AG04449 (cell line): Measurements from ENCODE around the gene SPAM1.

ENCODE experiments used
- CTCF ChIA-PET: fragments of 350-600 bp; formaldehyde crosslinking; extraction: SDS; loops from one replicate; lab custom pipeline; 2021; ENCODE audit warnings: antibody characterized with exemption; lab: Yijun Ruan, JAX
- POLR2A ChIA-PET: fragments of 400-600, 350-600 bp; formaldehyde crosslinking; extraction: SDS; loops from one replicate; lab custom pipeline; 2020; ENCODE audit warnings: antibody characterized with exemption, inconsistent platforms; lab: Yijun Ruan, JAX
- DNase-seq: peaks from one replicate; pipeline ENCODE4 v3.0.0-alpha.2; 2010; ENCODE audit warnings: low read depth, low spot score
- H3K4me3 ChIP-seq: 2 replicates; pipeline ENCODE4 v1.5.1; 2011; ENCODE audit warnings: low read depth, mild to moderate bottlenecking, control low read depth, low read length
- TF ChIP-seq, protein P1 (sequence below): IDR thresholded peaks from one replicate; pipeline ENCODE4 v1.5.1; 2011; ENCODE audit warnings: mild to moderate bottlenecking, moderate library complexity, low read length, control low read depth, inconsistent platforms; ENCODE audit not compliant: insufficient read depth; ENCODE audit errors: missing control alignments

Gene SPAM1

DNA sequence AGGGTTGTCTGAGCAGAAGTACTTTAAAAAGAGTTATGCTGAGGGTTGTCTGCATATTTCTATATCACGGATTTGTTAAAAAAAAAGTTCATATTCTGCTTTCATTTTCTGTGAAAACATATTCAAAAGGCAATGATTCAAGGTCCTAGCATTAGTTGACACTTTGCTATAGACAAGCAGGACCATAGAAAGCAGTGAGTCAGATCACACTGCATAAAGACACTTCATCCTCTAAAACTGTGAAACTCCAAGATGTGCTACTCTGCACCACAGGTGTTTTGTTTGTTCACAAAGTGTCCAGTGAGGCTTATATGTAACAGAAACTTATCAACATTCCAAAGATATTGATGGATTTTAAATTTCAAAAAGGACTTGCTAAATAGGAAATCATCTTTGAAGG, 47.0 kb downstream of the SPAM1 start:
- POLR2A ChIA-PET, result no interaction called here
- TF ChIP-seq, protein P1, sequence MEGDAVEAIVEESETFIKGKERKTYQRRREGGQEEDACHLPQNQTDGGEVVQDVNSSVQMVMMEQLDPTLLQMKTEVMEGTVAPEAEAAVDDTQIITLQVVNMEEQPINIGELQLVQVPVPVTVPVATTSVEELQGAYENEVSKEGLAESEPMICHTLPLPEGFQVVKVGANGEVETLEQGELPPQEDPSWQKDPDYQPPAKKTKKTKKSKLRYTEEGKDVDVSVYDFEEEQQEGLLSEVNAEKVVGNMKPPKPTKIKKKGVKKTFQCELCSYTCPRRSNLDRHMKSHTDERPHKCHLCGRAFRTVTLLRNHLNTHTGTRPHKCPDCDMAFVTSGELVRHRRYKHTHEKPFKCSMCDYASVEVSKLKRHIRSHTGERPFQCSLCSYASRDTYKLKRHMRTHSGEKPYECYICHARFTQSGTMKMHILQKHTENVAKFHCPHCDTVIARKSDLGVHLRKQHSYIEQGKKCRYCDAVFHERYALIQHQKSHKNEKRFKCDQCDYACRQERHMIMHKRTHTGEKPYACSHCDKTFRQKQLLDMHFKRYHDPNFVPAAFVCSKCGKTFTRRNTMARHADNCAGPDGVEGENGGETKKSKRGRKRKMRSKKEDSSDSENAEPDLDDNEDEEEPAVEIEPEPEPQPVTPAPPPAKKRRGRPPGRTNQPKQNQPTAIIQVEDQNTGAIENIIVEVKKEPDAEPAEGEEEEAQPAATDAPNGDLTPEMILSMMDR, result no peak
- CTCF ChIA-PET, result no interaction called here
- DNase-seq, result no peak
- H3K4me3 ChIP-seq, result no peak overlapping the region

DNA sequence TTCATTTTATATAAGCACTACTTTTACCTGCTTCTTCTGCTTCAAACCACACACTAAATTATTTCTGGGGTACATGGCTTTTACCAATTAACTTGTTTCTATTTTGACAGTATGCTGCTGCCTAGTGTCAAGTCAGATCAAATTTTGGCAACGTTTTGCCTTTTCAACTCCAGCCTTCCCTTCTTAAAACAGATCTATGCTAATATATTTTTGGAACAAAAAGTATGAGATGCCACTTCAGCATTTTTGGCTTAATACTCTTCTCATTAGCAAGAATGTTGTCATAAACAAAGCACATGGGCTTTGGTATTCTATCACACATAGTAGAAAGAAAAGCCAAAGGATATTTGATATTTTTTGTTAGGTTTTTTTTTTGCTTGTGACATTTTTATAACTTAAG, 47.8 kb downstream of the SPAM1 start:
- POLR2A ChIA-PET, result no interaction called here
- TF ChIP-seq, protein P1, result no peak
- CTCF ChIA-PET, result no interaction called here
- DNase-seq, result no peak
- H3K4me3 ChIP-seq, result no peak overlapping the region

DNA sequence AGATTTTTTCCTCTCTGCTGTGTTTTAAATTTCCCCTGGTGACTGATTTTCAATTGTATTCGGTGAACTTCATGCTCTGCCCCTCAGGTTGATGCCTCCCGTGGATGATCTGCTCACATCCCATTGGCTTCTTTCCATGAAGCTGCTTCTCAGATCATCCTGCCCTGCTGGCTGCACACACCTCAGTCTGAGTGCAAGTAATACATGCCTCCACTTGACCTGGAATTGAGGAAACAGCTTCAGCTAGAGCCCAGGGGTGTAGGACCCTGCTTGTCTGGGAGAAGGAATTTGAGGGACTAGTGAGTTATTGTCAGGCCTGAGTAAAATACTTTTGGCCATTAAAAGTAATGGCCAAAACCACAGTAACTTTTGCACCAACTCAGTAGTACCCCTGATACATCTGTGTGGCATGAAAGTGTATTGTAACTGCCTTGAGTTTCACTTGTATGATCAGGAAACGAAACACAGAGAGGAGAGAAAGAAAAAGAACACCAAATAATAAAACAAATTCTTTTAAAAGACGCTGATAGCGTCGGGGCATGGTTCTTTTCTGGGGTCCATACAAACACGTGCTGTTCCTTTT, 49.4 kb downstream of the SPAM1 start:
- CTCF ChIA-PET, result no interaction called here
- no peak overlapping the region for H3K4me3 ChIP-seq
- no peak for DNase-seq
- POLR2A ChIA-PET, result no interaction called here
- TF ChIP-seq, protein P1, result no peak

DNA sequence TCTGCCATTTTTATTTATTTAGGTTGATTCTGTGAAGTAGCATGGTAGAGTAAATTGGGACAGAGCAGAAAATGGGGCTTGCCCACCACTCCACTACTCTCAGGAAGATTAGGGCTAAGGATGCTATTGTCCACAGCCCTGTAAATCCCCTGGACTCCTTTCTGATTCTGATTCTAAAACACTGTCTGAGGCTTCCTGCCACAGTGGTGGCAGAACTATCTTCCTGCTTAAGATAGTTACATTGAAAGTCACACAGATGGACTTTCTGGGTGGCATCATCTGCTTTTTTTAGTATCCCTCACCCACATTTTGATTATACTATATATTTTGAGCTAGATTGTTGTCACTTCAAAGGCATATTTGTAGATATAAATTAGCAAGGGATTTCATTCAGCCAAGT, 50.0 kb downstream of the SPAM1 start:
- ChIA-PET CTCF (no interaction called here), POLR2A (no interaction called here)
- no peak overlapping the region for H3K4me3 ChIP-seq
- TF ChIP-seq, protein P1, result no peak
- DNase-seq, result no peak

DNA sequence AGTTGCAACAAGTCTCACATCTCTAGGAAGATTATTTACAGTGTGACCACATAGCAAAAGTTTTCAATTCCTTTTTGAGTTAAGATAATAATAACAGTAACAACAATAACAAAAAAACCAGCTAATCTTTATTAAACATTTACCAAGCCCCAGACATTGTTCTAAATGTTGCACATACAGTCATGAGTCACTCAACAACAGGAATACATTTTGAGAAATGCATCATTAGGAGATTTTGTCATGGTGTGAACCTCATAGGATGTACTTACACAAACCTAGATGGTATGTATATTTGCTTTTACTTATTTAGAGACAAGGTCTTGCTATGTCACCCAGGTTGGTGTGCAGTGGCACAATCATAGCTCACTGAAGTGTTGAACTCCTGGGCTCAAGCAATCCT, 52.0 kb downstream of the SPAM1 start:
- TF ChIP-seq, protein P1, result no peak
- no peak for DNase-seq
- H3K4me3 ChIP-seq, result no peak overlapping the region
- POLR2A ChIA-PET, result no interaction called here
- CTCF ChIA-PET, result no interaction called here

DNA sequence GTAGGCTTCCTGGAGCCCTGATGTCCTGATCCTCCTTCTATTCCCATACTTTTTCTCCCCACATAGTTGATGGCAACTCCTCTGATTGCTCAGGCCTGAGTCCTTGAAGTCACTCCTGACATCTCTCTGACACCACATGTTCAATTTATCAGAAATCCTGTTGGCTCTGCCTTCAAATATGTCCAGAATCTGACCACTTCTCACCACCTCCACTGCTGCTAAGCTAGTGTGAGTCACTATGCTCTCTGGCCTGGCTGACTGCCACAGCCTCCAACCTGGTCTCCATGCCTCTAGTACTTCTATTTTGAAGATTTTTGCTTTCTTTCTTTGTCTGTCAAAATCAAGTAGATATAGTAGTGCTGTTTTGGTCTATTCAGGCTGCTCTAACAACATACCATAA, 54.8 kb downstream of the SPAM1 start:
- POLR2A ChIA-PET, result no interaction called here
- DNase-seq, result no peak
- TF ChIP-seq, protein P1, result no peak
- CTCF ChIA-PET, result no interaction called here
- H3K4me3 ChIP-seq, result no peak overlapping the region
